ENCODE measurements around the gene MEOX1. TPM values are rescaled to one million over a fixed set of nuclear protein-coding genes. Genes with fewer than 3 reads are reported as not detected.

MEOX1 gene
- total and polyA plus RNA-seq, 5 donors = 4.2 to 16.8 (median 10.6) TPM

Other genes with a start within 250 kb of the MEOX1 start
- 10 to 100 TPM; 23.1 to 38.8 (median 29.2) TPM for gene DHX8, start 177.9 kb downstream of the MEOX1 start, total RNA-seq
- 12.8 TPM for gene DHX8, start 177.9 kb downstream of the MEOX1 start, polyA plus RNA-seq
- gene ETV4, start 115.6 kb downstream of the MEOX1 start, total RNA-seq = 1 to 10 TPM in 1 of 4 donors, under 1 TPM in 2, not detected in 1; 0.14 to 2.1 (median 0.59) TPM
- 0.27 TPM for gene ETV4, start 115.6 kb downstream of the MEOX1 start, polyA plus RNA-seq
- 1 to 10 TPM in 1 of 4 donors, under 1 TPM in 2, not detected in 1; 0.29 to 2.0 (median 0.34) TPM for gene SOST, start 96.9 kb upstream of the MEOX1 start, total RNA-seq
- gene SOST, start 96.9 kb upstream of the MEOX1 start, polyA plus RNA-seq = 1.6 TPM
- gene DUSP3, start 117.1 kb upstream of the MEOX1 start, total RNA-seq = 100 to 1,000 TPM; 144 to 180 (median 154) TPM
- 137 TPM for gene DUSP3, start 117.1 kb upstream of the MEOX1 start, polyA plus RNA-seq
- under 1 TPM in 1 of 4 donors, not detected in 3; 0.28 TPM for gene CFAP97D1, start 118.5 kb upstream of the MEOX1 start, total RNA-seq
- 0.02 TPM for gene CFAP97D1, start 118.5 kb upstream of the MEOX1 start, polyA plus RNA-seq
- gene MPP3, start 171.2 kb upstream of the MEOX1 start, total RNA-seq = 10 to 100 TPM; 42.1 to 77.4 (median 61.5) TPM
- gene MPP3, start 171.2 kb upstream of the MEOX1 start, polyA plus RNA-seq = 46.1 TPM
- 10 to 100 TPM in 3 of 4 donors, 1 to 10 TPM in 1; 3.8 to 29.2 (median 10.9) TPM for gene CD300LG, start 185.3 kb upstream of the MEOX1 start, total RNA-seq
- gene CD300LG, start 185.3 kb upstream of the MEOX1 start, polyA plus RNA-seq = 20.8 TPM
- 10 to 100 TPM in 3 of 4 donors, 1 to 10 TPM in 1; 8.7 to 20.7 (median 15.9) TPM for gene MPP2, start 245.6 kb upstream of the MEOX1 start, total RNA-seq
- 8.8 TPM for gene MPP2, start 245.6 kb upstream of the MEOX1 start, polyA plus RNA-seq

Measured in right cardiac atrium (tissue), 5 donors.